GM12878 (cell line): Measurements from ENCODE around the gene ZNF878. TPM values are rescaled to one million over a fixed set of nuclear protein-coding genes. Genes with fewer than 3 reads are reported as not detected.

Experiments used
- ATAC-seq: fragments of 200-7000 bp; cut with Tn5 transposase; 3 replicates; pipeline ENCODE4 v1.9.1; 2020; ENCODE audit warnings: mild to moderate bottlenecking, moderate library complexity
- BruUV-seq: library from RNA; stranded (reverse); fragments of 400-500 nt; replicated peaks from 2 replicates; lab custom pipeline; 2021; lab: Mats Ljungman, UMichigan
- CTCF ChIA-PET: fragments of 300-600 bp; sonication (Branson Sonifier 250); formaldehyde crosslinking; extraction: SDS; loops from one replicate; lab custom pipeline; 2021; ENCODE audit warnings: inconsistent platforms; lab: Yijun Ruan, JAX
- POLR2A ChIA-PET: fragments of 350-600 bp; formaldehyde crosslinking; extraction: SDS; loops from one replicate; lab custom pipeline; 2021; ENCODE audit warnings: inconsistent platforms; lab: Charles Lee
- RAD21 ChIA-PET: fragments of 300-600 bp; sonication (Branson Sonifier 250); formaldehyde crosslinking; loops from one replicate; lab custom pipeline; 2023; ENCODE audit warnings: antibody characterized with exemption; ENCODE audit not compliant: unreplicated experiment; lab: Charles Lee
- SMC1A ChIA-PET: fragments of 300-600 bp; sonication (Branson Sonifier 250); formaldehyde crosslinking; loops from one replicate; lab custom pipeline; 2023; ENCODE audit not compliant: unreplicated experiment, uncharacterized antibody; lab: Charles Lee
- DNase-seq: peaks from one replicate; pipeline ENCODE4 v3.0.0-alpha.2; 2011; ENCODE audit warnings: low read depth, low spot score
- FAIRE-seq: peaks from 3 replicates; lab custom pipeline; 2011; peaks lifted over from hg19 to GRCh38; lab: Jason Lieb, UNC
- H2AFZ ChIP-seq: 2 replicates; pipeline ENCODE4 v1.6.0; 2011; ENCODE audit warnings: low read depth, low read length, control low read depth; ENCODE audit not compliant: control insufficient read depth
- H3K27ac ChIP-seq: 2 replicates; pipeline ENCODE4 v1.5.1; 2011; ENCODE audit warnings: control low read depth; ENCODE audit not compliant: control insufficient read depth, insufficient read depth
- H3K27me3 ChIP-seq, 2 experiments: replicated peaks in 1 of 2; 2 replicates each; pipeline versions ENCODE4 v1.6.0 to v1.6.1; 2011; ENCODE audit warnings: low read length in 1 of 2; ENCODE audit not compliant: control insufficient read depth in 2 of 2, insufficient read depth in 2 of 2
- H3K36me3 ChIP-seq, 2 experiments: 2 replicates each; pipeline ENCODE4 v1.5.1; 2011; ENCODE audit warnings: low read length in 1 of 2; ENCODE audit not compliant: control insufficient read depth in 2 of 2, insufficient read depth in 2 of 2
- H3K4me1 ChIP-seq: 2 replicates; pipeline ENCODE4 v1.6.1; 2011; ENCODE audit warnings: mild to moderate bottlenecking, low read length, moderate library complexity, mixed read lengths; ENCODE audit not compliant: control insufficient read depth, insufficient read depth
- H3K4me2 ChIP-seq: 2 replicates; pipeline ENCODE4 v1.6.0; 2011; ENCODE audit warnings: control low read depth; ENCODE audit not compliant: control insufficient read depth, insufficient read depth
- H3K4me3 ChIP-seq: fragments of 200-600 bp; sonication (generic); 2 replicates; pipeline ENCODE4 v1.5.1; 2016
- H3K79me2 ChIP-seq: 2 replicates; pipeline ENCODE4 v1.6.0; 2011; ENCODE audit warnings: low read length; ENCODE audit not compliant: control insufficient read depth, insufficient read depth
- H3K9ac ChIP-seq: 2 replicates; pipeline ENCODE4 v1.8.0; 2011; ENCODE audit warnings: low read length, control low read depth, mixed read lengths; ENCODE audit not compliant: control insufficient read depth, insufficient read depth
- H3K9me3 ChIP-seq: replicated peaks from 3 replicates; pipeline ENCODE4 v1.5.1; 2011; ENCODE audit warnings: mild to moderate bottlenecking, low read length; ENCODE audit not compliant: control insufficient read depth, insufficient read depth
- H4K20me1 ChIP-seq: 2 replicates; pipeline ENCODE4 v1.6.0; 2011; ENCODE audit not compliant: control insufficient read depth, insufficient read depth
- BHLHE40 ChIP-seq, 2 experiments: fragments of 450-650 bp in 1 of 2; IDR thresholded peaks; 2 replicates each; pipeline ENCODE4 v1.6.1; 2011 to 2017; ENCODE audit warnings: low read depth in 2 of 2, borderline replicate concordance in 1 of 2, improper control_type of control experiment in 1 of 2, low read length in 1 of 2, mild to moderate bottlenecking in 1 of 2
- CUX1 ChIP-seq: IDR thresholded peaks from 2 replicates; pipeline ENCODE4 v1.6.1; 2012; ENCODE audit warnings: improper control_type of control experiment, low read depth, low read length; ENCODE audit not compliant: insufficient replicate concordance
- MLLT1 ChIP-seq: fragments of 450-650 bp; IDR thresholded peaks from 2 replicates; pipeline ENCODE4 v1.6.1; 2016; ENCODE audit warnings: mild to moderate bottlenecking
- PAX8 ChIP-seq: fragments of 450-650 bp; IDR thresholded peaks from 2 replicates; pipeline ENCODE4 v1.6.1; 2017; ENCODE audit warnings: mild to moderate bottlenecking, moderate library complexity
- WGBS: methylation state at CpG from one replicate; pipeline ENCODE4 v1.1.6; 2016; ENCODE audit warnings: low lambda C conversion rate; ENCODE audit not compliant: insufficient replicate concordance, insufficient coverage; ENCODE audit errors: missing lambda C conversion rate; 5-methylcytosine and 5-hydroxymethylcytosine counted together
- in situ Hi-C: fragments of 300-500 bp; cut with MboI; formaldehyde crosslinking; loops from 9 replicates; pipeline ENCODE4 v1.14.3; 2018; ENCODE audit warnings: mixed read lengths
- intact Hi-C: fragments of 100-400 bp; cut with micrococcal nuclease; formaldehyde crosslinking; loops from one replicate; pipeline ENCODE4 v1.14.2; 2022; ENCODE audit not compliant: unreplicated experiment
- polyA plus RNA-seq, 11 experiments: library from polyadenylated mRNA; depleted of rRNA in 4 of 11; unstranded in 6 of 11; stranded (reverse) in 5 of 11; fragments of >200 nt; fragmentation: Nextera tagmentation in 4 of 11; fragmentation: Illumina TruSeq in 1 of 11; extraction: Ambion mirVana in 4 of 11; extraction: Trizol in 1 of 11; gene quantifications; 1 replicate in 1 of 11; 2 replicates in 10 of 11; pipeline versions ENCODE4 v1.2.1 to v1.2.3, GENCODE V29; 2011 to 2016; ENCODE audit warnings: inconsistent platforms in 2 of 11, missing spikeins in 2 of 11, low read depth in 1 of 11
- total RNA-seq, 4 experiments: library from RNA; depleted of rRNA in 3 of 4; stranded (reverse); fragments of >200 nt in 3 of 4; fragmentation: Illumina TruSeq in 1 of 4; extraction: Trizol in 1 of 4; gene quantifications; 2 replicates each; pipeline versions ENCODE4 v1.2.1 to v1.2.3, GENCODE V29; 2013 to 2021
- TF ChIP-seq, protein P1 (sequence below): IDR thresholded peaks from 2 replicates; pipeline ENCODE4 v1.6.1; 2012; ENCODE audit warnings: low read depth, low read length, improper control_type of control experiment
- TF ChIP-seq, protein P2 (sequence below): fragments of 450-650 bp; IDR thresholded peaks from 2 replicates; pipeline ENCODE4 v1.6.1; 2016; ENCODE audit warnings: mild to moderate bottlenecking, moderate library complexity, borderline replicate concordance

The ZNF878 gene
- total and polyA plus RNA-seq, 10 of the 15 experiments (the other 5 are each of a cell fraction or from before 2014, with no cell fraction given): 0.24 to 1.3 (median 0.71) TPM

- peak; percentile 77 for FAIRE-seq
- ChIA-PET CTCF (interaction anchor here (0.6 to 2.9 kb wide), 9 partner anchors 9 to 311 kb away, joined by 3 to 27 read pairs (median 5); partner anchors contain the start of gene ZNF700), RAD21 (interaction anchor here (0.8 to 1.7 kb wide), 7 partner anchors 9 to 203 kb away, joined by 3 to 13 read pairs (median 6); partner anchors contain the start of gene ZNF878), SMC1A (interaction anchor here (0.8 to 3.9 kb wide), 9 partner anchors 9 to 140 kb away, joined by 3 to 28 read pairs (median 4); partner anchors contain the start of genes ZNF20, ZNF700 and ZNF763), POLR2A (interaction anchor here (0.9 to 1.7 kb wide), 3 partner anchors 12 to 156 kb away, joined by 3 to 10 read pairs (median 4); partner anchors contain the start of genes ZNF625 and ZNF700)
- in situ Hi-C loops: no loop called here
- no peak overlapping the region for H2AFZ ChIP-seq
- H3K27ac ChIP-seq: peak overlapping the region; percentile 66
- ATAC-seq: peak; percentile 91
- DNase-seq: peak; percentile 85
- peak overlapping the region; percentile 42; the same call in 1 of the 2 replicates for H3K4me3 ChIP-seq
- peaks cover 2 to 4% of the 10 kb centered on the region in 2 experiments; a peak in 2 of 4 replicates for H3K36me3 ChIP-seq
- no peak overlapping the region for H3K9ac ChIP-seq
- no peaks in the 10 kb centered on the region for H4K20me1 ChIP-seq
- no peaks in the 10 kb centered on the region for H3K27me3 ChIP-seq
- BruUV-seq: no TSS peak
- WGBS: under 1% methylated on average over 9 of the region's 9 CpGs
- H3K9me3 ChIP-seq: peaks cover 5% of the 10 kb centered on the region; the same call in 2 of the 3 replicates
- peaks cover 9% of the 10 kb centered on the region for H3K79me2 ChIP-seq
- peaks cover 16% of the 10 kb centered on the region for H3K4me1 ChIP-seq
- peak overlapping the region; percentile 88 for H3K4me2 ChIP-seq
- intact Hi-C loops: loop anchor here (5.0 kb wide), 1 partner anchor 52 kb away; the partner anchor contains the start of gene ZNF878
- peak; percentile 75; the same call in 1 of the 2 replicates for TF ChIP-seq PAX8
- TF ChIP-seq, protein P1, sequence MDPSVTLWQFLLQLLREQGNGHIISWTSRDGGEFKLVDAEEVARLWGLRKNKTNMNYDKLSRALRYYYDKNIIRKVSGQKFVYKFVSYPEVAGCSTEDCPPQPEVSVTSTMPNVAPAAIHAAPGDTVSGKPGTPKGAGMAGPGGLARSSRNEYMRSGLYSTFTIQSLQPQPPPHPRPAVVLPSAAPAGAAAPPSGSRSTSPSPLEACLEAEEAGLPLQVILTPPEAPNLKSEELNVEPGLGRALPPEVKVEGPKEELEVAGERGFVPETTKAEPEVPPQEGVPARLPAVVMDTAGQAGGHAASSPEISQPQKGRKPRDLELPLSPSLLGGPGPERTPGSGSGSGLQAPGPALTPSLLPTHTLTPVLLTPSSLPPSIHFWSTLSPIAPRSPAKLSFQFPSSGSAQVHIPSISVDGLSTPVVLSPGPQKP: no peak
- TF ChIP-seq MLLT1: peak; percentile 50; the same call in 1 of the 2 replicates
- TF ChIP-seq BHLHE40 (IDR thresholded peaks at IDR 0.05; ENCODE audit: borderline replicate concordance in 1 of 2, low read depth in 2 of 2, low read length in 1 of 2): peak in 1 of 2 experiments; percentile 21; a peak in 1 of 4 replicates
- TF ChIP-seq CUX1: peak; percentile 85
- TF ChIP-seq, protein P2, sequence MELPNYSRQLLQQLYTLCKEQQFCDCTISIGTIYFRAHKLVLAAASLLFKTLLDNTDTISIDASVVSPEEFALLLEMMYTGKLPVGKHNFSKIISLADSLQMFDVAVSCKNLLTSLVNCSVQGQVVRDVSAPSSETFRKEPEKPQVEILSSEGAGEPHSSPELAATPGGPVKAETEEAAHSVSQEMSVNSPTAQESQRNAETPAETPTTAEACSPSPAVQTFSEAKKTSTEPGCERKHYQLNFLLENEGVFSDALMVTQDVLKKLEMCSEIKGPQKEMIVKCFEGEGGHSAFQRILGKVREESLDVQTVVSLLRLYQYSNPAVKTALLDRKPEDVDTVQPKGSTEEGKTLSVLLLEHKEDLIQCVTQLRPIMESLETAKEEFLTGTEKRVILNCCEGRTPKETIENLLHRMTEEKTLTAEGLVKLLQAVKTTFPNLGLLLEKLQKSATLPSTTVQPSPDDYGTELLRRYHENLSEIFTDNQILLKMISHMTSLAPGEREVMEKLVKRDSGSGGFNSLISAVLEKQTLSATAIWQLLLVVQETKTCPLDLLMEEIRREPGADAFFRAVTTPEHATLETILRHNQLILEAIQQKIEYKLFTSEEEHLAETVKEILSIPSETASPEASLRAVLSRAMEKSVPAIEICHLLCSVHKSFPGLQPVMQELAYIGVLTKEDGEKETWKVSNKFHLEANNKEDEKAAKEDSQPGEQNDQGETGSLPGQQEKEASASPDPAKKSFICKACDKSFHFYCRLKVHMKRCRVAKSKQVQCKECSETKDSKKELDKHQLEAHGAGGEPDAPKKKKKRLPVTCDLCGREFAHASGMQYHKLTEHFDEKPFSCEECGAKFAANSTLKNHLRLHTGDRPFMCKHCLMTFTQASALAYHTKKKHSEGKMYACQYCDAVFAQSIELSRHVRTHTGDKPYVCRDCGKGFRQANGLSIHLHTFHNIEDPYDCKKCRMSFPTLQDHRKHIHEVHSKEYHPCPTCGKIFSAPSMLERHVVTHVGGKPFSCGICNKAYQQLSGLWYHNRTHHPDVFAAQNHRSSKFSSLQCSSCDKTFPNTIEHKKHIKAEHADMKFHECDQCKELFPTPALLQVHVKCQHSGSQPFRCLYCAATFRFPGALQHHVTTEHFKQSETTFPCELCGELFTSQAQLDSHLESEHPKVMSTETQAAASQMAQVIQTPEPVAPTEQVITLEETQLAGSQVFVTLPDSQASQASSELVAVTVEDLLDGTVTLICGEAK: peak; percentile 31; the same call in 1 of the 2 replicates
Observed at GRCh38 chr19:12000152-12000981, 52.4 kb downstream of the ZNF878 start.
